Esophagus (tissue), 2 donors: ENCODE measurements around the gene SPRED3. TPM values are rescaled to one million over a fixed set of nuclear protein-coding genes. Genes with fewer than 3 reads are reported as not detected.
A peak's percentile ranks its signal among the peaks of the same experiment; 100 is the strongest.

Experiments used
- H3K27ac ChIP-seq, 2 donors: one replicate each; pipeline ENCODE4 v1.5.1; 2013; ENCODE audit warnings: low read depth in 2 of 2, mild to moderate bottlenecking in 2 of 2, inconsistent platforms in 1 of 2, low read length in 1 of 2, moderate library complexity in 1 of 2
- H3K27me3 ChIP-seq, 2 donors: one replicate each; pipeline ENCODE4 v1.6.1; 2013; ENCODE audit warnings: low read length in 2 of 2, control low read depth in 1 of 2, mild to moderate bottlenecking in 1 of 2; ENCODE audit not compliant: insufficient read depth in 2 of 2, control insufficient read depth in 1 of 2
- H3K36me3 ChIP-seq, 2 donors: one replicate each; pipeline ENCODE4 v1.6.1; 2013; ENCODE audit warnings: low read length in 1 of 2; ENCODE audit not compliant: control insufficient read depth in 2 of 2, insufficient read depth in 2 of 2
- H3K4me1 ChIP-seq, 2 donors: one replicate each; pipeline ENCODE4 v1.6.1; 2013; ENCODE audit warnings: low read length in 1 of 2; ENCODE audit not compliant: control insufficient read depth in 2 of 2, insufficient read depth in 2 of 2
- H3K4me3 ChIP-seq, 2 donors: one replicate each; pipeline ENCODE4 v1.5.1; 2013; ENCODE audit warnings: low read length in 2 of 2, mild to moderate bottlenecking in 2 of 2, low read depth in 1 of 2, moderate library complexity in 1 of 2
- H3K9me3 ChIP-seq, 2 donors: one replicate each; pipeline ENCODE4 v1.6.1; 2013; ENCODE audit warnings: mild to moderate bottlenecking in 2 of 2, low read depth in 1 of 2, low read length in 1 of 2, moderate library complexity in 1 of 2; ENCODE audit not compliant: control insufficient read depth in 2 of 2, insufficient read depth in 1 of 2
- WGBS, 2 donors: extraction: QIAGEN DNeasy Blood & Tissue Kit; methylation state at CpG; one replicate each; pipeline ENCODE4 v1.1.7; 2013; 5-methylcytosine and 5-hydroxymethylcytosine counted together
- polyA plus RNA-seq, 2 donors: library from polyadenylated mRNA; stranded (reverse); fragments of 200-250 nt; gene quantifications; one replicate each; pipeline ENCODE4 v1.2.3, GENCODE V29; 2013
- donor health status: healthy with polysubstance abuse.
- donor health status: Bipolar disorder and iron deficiency.

Gene SPRED3
- polyA plus RNA-seq, 2 donors, result 0.24 to 0.37 TPM

- Histone ChIP-seq H3K36me3 (no peaks in the 10 kb centered on the region), H3K27ac (no peak overlapping the region), H3K9me3 (no peaks in the 10 kb centered on the region), H3K27me3 (no peaks in the 10 kb centered on the region), H3K4me3 (no peak overlapping the region), H3K4me1 (peaks cover 2 to 3% of the 10 kb centered on the region in 2 donors)
- WGBS, 2 donors, result 69 to 75% methylated on average over 6 of the region's 6 CpGs
Measured at GRCh38 chr19:38371081-38371480, 17.4 kb upstream of the SPRED3 start.

GRCh38 chr19:38373907-38374331 lies 14.6 kb upstream of the SPRED3 start:
- Histone ChIP-seq H3K36me3 (no peaks in the 10 kb centered on the region), H3K4me3 (peak overlapping the region; percentile 23 to 45), H3K9me3 (no peaks in the 10 kb centered on the region), H3K27me3 (no peaks in the 10 kb centered on the region), H3K27ac (peak overlapping the region; percentile 79 to 87), H3K4me1 (peaks cover 7 to 8% of the 10 kb centered on the region in 2 donors)
- 63 to 66% methylated on average over 6 of the region's 6 CpGs for WGBS, 2 donors

GRCh38 chr19:38374332-38375097 lies 14.0 kb upstream of the SPRED3 start, which contains the start of gene PSMD8:
PSMD8 (plus strand) TSS chr19:38374571; CDS start chr19:38374602, 31 bp downstream.
- WGBS, 2 donors, result 0 to 1% methylated on average over 63 to 65 of the region's 65 CpGs
- Histone ChIP-seq H3K27me3 (no peaks in the 10 kb centered on the region), H3K27ac (peak within 1 kb of the TSS; percentile 90 to 95), H3K9me3 (no peaks in the 10 kb centered on the region), H3K4me3 (peak within 1 kb of the TSS; percentile 72 to 82), H3K4me1 (peaks cover 7 to 8% of the 10 kb centered on the region in 2 donors), H3K36me3 (peaks cover 0 to 5% of the 10 kb centered on the region in 2 donors)

GRCh38 chr19:38375098-38375493 lies 13.4 kb upstream of the SPRED3 start:
- Histone ChIP-seq H3K4me1 (peaks cover 7 to 8% of the 10 kb centered on the region in 2 donors), H3K4me3 (peak overlapping the region; percentile 72 to 82), H3K27ac (peak overlapping the region; percentile 90 to 95), H3K9me3 (no peaks in the 10 kb centered on the region), H3K27me3 (no peaks in the 10 kb centered on the region), H3K36me3 (peaks cover 0 to 7% of the 10 kb centered on the region in 2 donors)
- whole genome bisulfite sequencing, 2 donors, result 1 to 3% methylated on average over 18 of the region's 18 CpGs

- no peaks in the 10 kb centered on the region for H3K27me3 ChIP-seq
- peaks cover 7 to 8% of the 10 kb centered on the region in 2 donors for H3K4me1 ChIP-seq
- no peaks in the 10 kb centered on the region for H3K9me3 ChIP-seq
- H3K27ac ChIP-seq, result peak overlapping the region in 1 of 2 donors; percentile 95
- 78 to 79% methylated on average over 5 of the region's 5 CpGs for WGBS, 2 donors
- H3K36me3 ChIP-seq, result peaks cover 0 to 12% of the 10 kb centered on the region in 2 donors
- H3K4me3 ChIP-seq, result peak overlapping the region; percentile 72 to 82
Measured at GRCh38 chr19:38375748-38376147, 12.7 kb upstream of the SPRED3 start.

GRCh38 chr19:38376576-38376975 lies 11.9 kb upstream of the SPRED3 start:
- Histone ChIP-seq H3K9me3 (no peaks in the 10 kb centered on the region), H3K36me3 (peaks cover 5 to 21% of the 10 kb centered on the region in 2 donors), H3K27ac (no peak overlapping the region), H3K4me1 (peaks cover 7 to 8% of the 10 kb centered on the region in 2 donors), H3K27me3 (no peaks in the 10 kb centered on the region), H3K4me3 (no peak overlapping the region)
- 69 to 81% methylated on average over 3 of the region's 3 CpGs for WGBS, 2 donors

GRCh38 chr19:38377052-38377451 lies 11.4 kb upstream of the SPRED3 start:
- no peaks in the 10 kb centered on the region for H3K27me3 ChIP-seq
- H3K27ac ChIP-seq, result no peak overlapping the region
- peaks cover 10 to 25% of the 10 kb centered on the region in 2 donors for H3K36me3 ChIP-seq
- peaks cover 7 to 8% of the 10 kb centered on the region in 2 donors for H3K4me1 ChIP-seq
- H3K9me3 ChIP-seq, result no peaks in the 10 kb centered on the region
- WGBS, 2 donors, result 98% methylated on average over 4 of the region's 4 CpGs
- no peak overlapping the region for H3K4me3 ChIP-seq

GRCh38 chr19:38378866-38379265 lies 9.6 kb upstream of the SPRED3 start:
- Histone ChIP-seq H3K27ac (no peak overlapping the region), H3K36me3 (peaks cover 17 to 39% of the 10 kb centered on the region in 2 donors), H3K4me3 (no peak overlapping the region), H3K4me1 (peaks cover 7 to 12% of the 10 kb centered on the region in 2 donors), H3K9me3 (no peaks in the 10 kb centered on the region), H3K27me3 (no peaks in the 10 kb centered on the region)
- WGBS, 2 donors, result 93 to 96% methylated on average over 10 of the region's 10 CpGs

- peaks cover 17 to 42% of the 10 kb centered on the region in 2 donors for H3K36me3 ChIP-seq
- 91 to 93% methylated on average over 9 of the region's 9 CpGs for WGBS, 2 donors
- peaks cover 5 to 8% of the 10 kb centered on the region in 2 donors for H3K4me1 ChIP-seq
Measured at GRCh38 chr19:38381138-38381537, 7.4 kb upstream of the SPRED3 start.

More at GRCh38 chr19:38381138-38381537, 7.4 kb upstream of the SPRED3 start:
- no peak overlapping the region for H3K4me3 ChIP-seq
- no peak overlapping the region for H3K27ac ChIP-seq
- no peaks in the 10 kb centered on the region for H3K9me3 ChIP-seq
- no peaks in the 10 kb centered on the region for H3K27me3 ChIP-seq
